Measurements from ENCODE around the gene TMBIM1. TPM values are rescaled to one million over a fixed set of nuclear protein-coding genes. Genes with fewer than 3 reads are reported as not detected.

The TMBIM1 gene
- total and polyA plus RNA-seq, 2 donors (not counting 1 experiment from before 2014, with no cell fraction given) = 170 to 235 TPM

DNA sequence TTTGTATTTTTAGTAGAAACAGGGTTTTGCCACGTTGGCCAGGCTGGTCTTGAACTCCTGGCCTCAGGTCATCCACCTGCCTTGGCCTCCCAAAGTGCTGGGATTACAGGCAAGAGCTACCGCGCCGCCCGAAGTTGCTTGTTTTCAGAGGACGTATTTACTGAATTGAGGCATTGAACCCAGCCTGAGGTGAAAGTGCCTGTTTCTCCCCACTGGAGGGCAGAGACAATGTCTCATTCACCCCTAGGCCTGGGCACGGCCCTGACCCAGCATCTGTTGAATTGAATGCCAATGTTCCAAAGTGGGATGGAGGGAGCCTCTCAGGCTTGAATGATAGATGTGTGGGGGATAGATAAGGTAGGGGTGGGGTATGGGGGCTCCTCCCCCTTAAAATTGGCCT is 4.5 kb upstream of the TMBIM1 start:
- Histone ChIP-seq H3K27me3 (ENCODE audit: control insufficient read depth, insufficient read depth, low read length) (no peaks in the 10 kb centered on the region), H3K27ac (ENCODE audit: insufficient read depth, low read length) (no peak overlapping the region), H3K4me1 (ENCODE audit: control insufficient read depth, extremely low read depth, insufficient read depth, low read length) (peaks cover 4% of the 10 kb centered on the region), H3K9ac (ENCODE audit: insufficient read depth, low read length) (no peak overlapping the region), H3K36me3 (ENCODE audit: control insufficient read depth, insufficient read depth, low read length) (no peaks in the 10 kb centered on the region), H3K9me3 (ENCODE audit: control insufficient read depth, insufficient read depth, low read depth, low read length) (no peaks in the 10 kb centered on the region), H4K20me1 (ENCODE audit: control insufficient read depth, extremely low read depth, insufficient read depth, low read length) (no peaks in the 10 kb centered on the region), H3K4me3 (replicated peaks in 1 of 4; ENCODE audit: control extremely low read depth in 1 of 4, insufficient read depth in 1 of 4, low read depth in 3 of 4, low read length in 4 of 4) (no peak overlapping the region), H3K4me2 (ENCODE audit: extremely low read depth, insufficient read depth, low read length) (no peak overlapping the region), H2AFZ (ENCODE audit: low read length) (no peak overlapping the region), H3K79me2 (ENCODE audit: control insufficient read depth, insufficient read depth, low read length) (peaks cover 4% of the 10 kb centered on the region)
- TF ChIP-seq, protein P1, sequence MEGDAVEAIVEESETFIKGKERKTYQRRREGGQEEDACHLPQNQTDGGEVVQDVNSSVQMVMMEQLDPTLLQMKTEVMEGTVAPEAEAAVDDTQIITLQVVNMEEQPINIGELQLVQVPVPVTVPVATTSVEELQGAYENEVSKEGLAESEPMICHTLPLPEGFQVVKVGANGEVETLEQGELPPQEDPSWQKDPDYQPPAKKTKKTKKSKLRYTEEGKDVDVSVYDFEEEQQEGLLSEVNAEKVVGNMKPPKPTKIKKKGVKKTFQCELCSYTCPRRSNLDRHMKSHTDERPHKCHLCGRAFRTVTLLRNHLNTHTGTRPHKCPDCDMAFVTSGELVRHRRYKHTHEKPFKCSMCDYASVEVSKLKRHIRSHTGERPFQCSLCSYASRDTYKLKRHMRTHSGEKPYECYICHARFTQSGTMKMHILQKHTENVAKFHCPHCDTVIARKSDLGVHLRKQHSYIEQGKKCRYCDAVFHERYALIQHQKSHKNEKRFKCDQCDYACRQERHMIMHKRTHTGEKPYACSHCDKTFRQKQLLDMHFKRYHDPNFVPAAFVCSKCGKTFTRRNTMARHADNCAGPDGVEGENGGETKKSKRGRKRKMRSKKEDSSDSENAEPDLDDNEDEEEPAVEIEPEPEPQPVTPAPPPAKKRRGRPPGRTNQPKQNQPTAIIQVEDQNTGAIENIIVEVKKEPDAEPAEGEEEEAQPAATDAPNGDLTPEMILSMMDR (conservative IDR thresholded peaks at IDR 0.05 in 1 of 2, IDR thresholded peaks at IDR 0.05 in 1 of 2; ENCODE audit: low read depth in 1 of 2, low read length in 2 of 2) = no peak
- no peak for TF ChIP-seq EZH2 (IDR thresholded peaks at IDR 0.05; ENCODE audit: low read length, missing control alignments)
- DNase-seq (ENCODE audit: low read depth in 2 of 2) = no peak

DNA sequence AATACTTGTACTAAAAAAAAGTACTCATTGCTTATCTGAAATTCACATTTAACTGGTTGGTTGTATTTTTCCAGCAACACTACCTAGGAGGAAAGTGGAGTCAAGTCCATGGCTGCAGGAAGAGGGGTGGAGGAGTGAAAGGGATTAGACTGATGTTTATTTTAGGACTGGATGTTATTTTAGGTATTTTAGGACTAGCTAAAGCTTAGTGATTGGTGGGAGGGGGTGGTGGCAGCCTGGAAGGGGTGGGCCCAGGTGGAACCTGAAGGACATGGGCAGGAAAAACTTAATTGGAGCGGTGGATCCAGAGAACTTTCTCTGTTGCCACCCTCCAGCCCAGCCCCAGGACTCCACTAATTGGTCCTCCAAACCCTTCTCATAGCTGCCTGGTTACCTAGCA is 3.9 kb upstream of the TMBIM1 start:
- H3K9me3 ChIP-seq (ENCODE audit: control insufficient read depth, insufficient read depth, low read depth, low read length) = no peaks in the 10 kb centered on the region

DNA sequence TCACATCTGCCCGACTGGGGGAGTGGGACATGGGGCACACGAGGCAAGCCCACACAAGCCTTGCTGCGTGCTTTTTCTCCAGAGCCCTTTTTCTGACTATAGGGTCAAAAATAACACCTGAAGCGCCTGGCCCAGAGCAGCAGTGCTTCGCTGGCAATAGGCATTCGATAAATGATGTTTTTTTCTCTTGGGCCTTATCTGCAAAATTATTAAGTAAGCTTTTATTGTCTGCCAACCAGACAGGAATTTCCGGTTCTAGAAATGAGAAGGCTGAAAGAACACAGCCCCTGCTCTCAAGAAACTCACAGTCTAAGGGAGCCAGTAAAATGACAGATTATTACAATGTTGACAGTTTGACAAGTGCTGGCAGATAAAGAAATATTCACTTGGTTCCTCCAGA is 2.7 kb upstream of the TMBIM1 start:
- Histone ChIP-seq H2AFZ (ENCODE audit: low read length) (no peak overlapping the region), H3K4me1 (ENCODE audit: control insufficient read depth, extremely low read depth, insufficient read depth, low read length) (peaks cover 11% of the 10 kb centered on the region), H3K79me2 (ENCODE audit: control insufficient read depth, insufficient read depth, low read length) (peaks cover 22% of the 10 kb centered on the region), H3K27me3 (ENCODE audit: control insufficient read depth, insufficient read depth, low read length) (no peaks in the 10 kb centered on the region), H3K4me3 (replicated peaks in 1 of 4; ENCODE audit: control extremely low read depth in 1 of 4, insufficient read depth in 1 of 4, low read depth in 3 of 4, low read length in 4 of 4) (no peak overlapping the region), H3K36me3 (ENCODE audit: control insufficient read depth, insufficient read depth, low read length) (no peaks in the 10 kb centered on the region), H3K9me3 (ENCODE audit: control insufficient read depth, insufficient read depth, low read depth, low read length) (no peaks in the 10 kb centered on the region), H3K9ac (ENCODE audit: insufficient read depth, low read length) (no peak overlapping the region), H4K20me1 (ENCODE audit: control insufficient read depth, extremely low read depth, insufficient read depth, low read length) (no peaks in the 10 kb centered on the region), H3K4me2 (ENCODE audit: extremely low read depth, insufficient read depth, low read length) (no peak overlapping the region), H3K27ac (ENCODE audit: insufficient read depth, low read length) (no peak overlapping the region)
- no peak for TF ChIP-seq EZH2 (IDR thresholded peaks at IDR 0.05; ENCODE audit: low read length, missing control alignments)
- TF ChIP-seq, protein P1 (conservative IDR thresholded peaks at IDR 0.05 in 1 of 2, IDR thresholded peaks at IDR 0.05 in 1 of 2; ENCODE audit: low read depth in 1 of 2, low read length in 2 of 2) = no peak
- no peak for DNase-seq (ENCODE audit: low read depth in 2 of 2)

More for the DNA sequence above, 3.9 kb upstream of the TMBIM1 start:
- no peak overlapping the region for H2AFZ ChIP-seq (ENCODE audit: low read length)
- H3K27me3 ChIP-seq (ENCODE audit: control insufficient read depth, insufficient read depth, low read length) = no peaks in the 10 kb centered on the region
- no peak for TF ChIP-seq EZH2 (IDR thresholded peaks at IDR 0.05; ENCODE audit: low read length, missing control alignments)
- TF ChIP-seq, protein P1 (conservative IDR thresholded peaks at IDR 0.05 in 1 of 2, IDR thresholded peaks at IDR 0.05 in 1 of 2; ENCODE audit: low read depth in 1 of 2, low read length in 2 of 2) = no peak
- H3K4me1 ChIP-seq (ENCODE audit: control insufficient read depth, extremely low read depth, insufficient read depth, low read length) = peaks cover 4% of the 10 kb centered on the region
- H3K4me3 ChIP-seq (replicated peaks in 1 of 4; ENCODE audit: control extremely low read depth in 1 of 4, insufficient read depth in 1 of 4, low read depth in 3 of 4, low read length in 4 of 4) = no peak overlapping the region
- no peak overlapping the region for H3K9ac ChIP-seq (ENCODE audit: insufficient read depth, low read length)
- H3K79me2 ChIP-seq (ENCODE audit: control insufficient read depth, insufficient read depth, low read length) = peaks cover 10% of the 10 kb centered on the region
- no peak for DNase-seq (ENCODE audit: low read depth in 2 of 2)
- H3K27ac ChIP-seq (ENCODE audit: insufficient read depth, low read length) = no peak overlapping the region
- no peaks in the 10 kb centered on the region for H3K36me3 ChIP-seq (ENCODE audit: control insufficient read depth, insufficient read depth, low read length)
- no peak overlapping the region for H3K4me2 ChIP-seq (ENCODE audit: extremely low read depth, insufficient read depth, low read length)
- no peaks in the 10 kb centered on the region for H4K20me1 ChIP-seq (ENCODE audit: control insufficient read depth, extremely low read depth, insufficient read depth, low read length)

All from fibroblast of lung (primary cell).